ENCODE measurements around the gene BTN1A1. TPM values are rescaled to one million over a fixed set of nuclear protein-coding genes. Genes with fewer than 3 reads are reported as not detected.
A peak's percentile ranks its signal among the peaks of the same experiment; 100 is the strongest.

The BTN1A1 gene
- total and polyA plus RNA-seq, 9 of the 15 experiments (the other 6 are each of a cell fraction or from before 2014, with no cell fraction given): 0.01 to 0.15 (median 0.06) TPM; not detected in 4

GRCh38 chr6:26554697-26555504 lies 54.8 kb downstream of the BTN1A1 start (continued):
- TF ChIP-seq CBX8 (IDR thresholded peaks at IDR 0.05; ENCODE audit: borderline replicate concordance, extremely low read depth, low read depth, low read length, poor library complexity, severe bottlenecking) (no peak), PRPF4 (IDR thresholded peaks at IDR 0.05; ENCODE audit: insufficient read depth, low read depth, low read length, poor library complexity, severe bottlenecking) (no peak), DIDO1 (tag; IDR thresholded peaks at IDR 0.05; ENCODE audit: low read depth) (no peak), DDX20 (tag; IDR thresholded peaks at IDR 0.05; ENCODE audit: low read depth) (no peak), FUS (optimal IDR thresholded peaks at IDR 0.05; ENCODE audit: low read depth, low read length) (no peak), ADNP (tag; IDR thresholded peaks at IDR 0.05) (peak; percentile 94), ZNF561 (CRISPR knock-in tag; conservative IDR thresholded peaks at IDR 0.05) (no peak), ZNF347 (CRISPR knock-in tag; IDR thresholded peaks at IDR 0.05; ENCODE audit: low read depth) (no peak), NR2C2 (CRISPR knock-in tag; IDR thresholded peaks at IDR 0.05) (no peak), NR2C2 (tag; IDR thresholded peaks at IDR 0.05) (no peak), NFYB (IDR thresholded peaks at IDR 0.05; ENCODE audit: extremely low read depth, insufficient read length) (no peak), PCBP1 (IDR thresholded peaks at IDR 0.05; ENCODE audit: low read depth, low read length, poor library complexity, severe bottlenecking) (no peak), GTF2F1 (IDR thresholded peaks at IDR 0.05; ENCODE audit: low read depth, low read length) (no peak), HNRNPL (IDR thresholded peaks at IDR 0.05; ENCODE audit: low read depth, low read length) (no peak), HIVEP1 (CRISPR knock-in tag; IDR thresholded peaks at IDR 0.05) (no peak), RBBP5 (IDR thresholded peaks at IDR 0.05; ENCODE audit: borderline replicate concordance, insufficient read depth, low read length, poor library complexity, severe bottlenecking) (no peak), SMARCB1 (IDR thresholded peaks at IDR 0.05; ENCODE audit: insufficient read length, low read depth) (no peak)
- TF ChIP-seq, protein P1, sequence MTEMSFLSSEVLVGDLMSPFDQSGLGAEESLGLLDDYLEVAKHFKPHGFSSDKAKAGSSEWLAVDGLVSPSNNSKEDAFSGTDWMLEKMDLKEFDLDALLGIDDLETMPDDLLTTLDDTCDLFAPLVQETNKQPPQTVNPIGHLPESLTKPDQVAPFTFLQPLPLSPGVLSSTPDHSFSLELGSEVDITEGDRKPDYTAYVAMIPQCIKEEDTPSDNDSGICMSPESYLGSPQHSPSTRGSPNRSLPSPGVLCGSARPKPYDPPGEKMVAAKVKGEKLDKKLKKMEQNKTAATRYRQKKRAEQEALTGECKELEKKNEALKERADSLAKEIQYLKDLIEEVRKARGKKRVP (CRISPR knock-in tag; IDR thresholded peaks at IDR 0.05): no peak
